GM23338 (cell line): Measurements from ENCODE around the gene SLC44A4. TPM values are rescaled to one million over a fixed set of nuclear protein-coding genes. Genes with fewer than 3 reads are reported as not detected.
A peak's percentile ranks its signal among the peaks of the same experiment; 100 is the strongest.
"Not testable (repeated sequence)": the region's sequence is repeated elsewhere in the genome, so short reads cannot be mapped to it uniquely, and the experiment has no call there.

ENCODE experiments used
- ATAC-seq: fragments of 200-7000 bp; cut with Tn5 transposase; 3 replicates; pipeline ENCODE4 v1.9.1; 2020
- DNase-seq: peaks from one replicate; pipeline ENCODE4 v3.0.0-alpha.2; 2015; ENCODE audit warnings: low spot score
- H2AFZ ChIP-seq: fragments of 200-600 bp; sonication (generic); 2 replicates; pipeline ENCODE4 v1.8.0; 2016; ENCODE audit warnings: antibody characterized with exemption, mild to moderate bottlenecking, moderate library complexity
- H3F3A ChIP-seq: fragments of 200-600 bp; sonication (generic); replicated peaks from 2 replicates; pipeline ENCODE4 v1.8.0; 2017; ENCODE audit warnings: antibody characterized with exemption, mixed run types, low read depth
- H3K27ac ChIP-seq: fragments of 200-600 bp; sonication (generic); 2 replicates; pipeline ENCODE4 v1.6.1; 2016; ENCODE audit warnings: low read depth
- H3K27me3 ChIP-seq: fragments of 200-600 bp; sonication (generic); 2 replicates; pipeline ENCODE4 v1.8.0; 2016; ENCODE audit warnings: mild to moderate bottlenecking, mixed run types, moderate library complexity; ENCODE audit not compliant: insufficient read depth
- H3K36me3 ChIP-seq: fragments of 200-600 bp; sonication (generic); 2 replicates; pipeline ENCODE4 v1.8.0; 2016; ENCODE audit warnings: mild to moderate bottlenecking; ENCODE audit not compliant: insufficient read depth
- H3K4me1 ChIP-seq: fragments of 200-600 bp; sonication (generic); 2 replicates; pipeline ENCODE4 v1.8.0; 2016; ENCODE audit warnings: mild to moderate bottlenecking, moderate library complexity; ENCODE audit not compliant: insufficient read depth
- H3K4me2 ChIP-seq: fragments of 200-600 bp; sonication (generic); 2 replicates; pipeline ENCODE4 v1.7.1; 2017; ENCODE audit warnings: mixed run types
- H3K4me3 ChIP-seq: fragments of 200-600 bp; sonication (generic); 2 replicates; pipeline ENCODE4 v1.6.1; 2016; ENCODE audit warnings: mixed run types
- H3K79me2 ChIP-seq: fragments of 200-600 bp; sonication (generic); replicated peaks from 2 replicates; pipeline ENCODE4 v1.8.0; 2017; ENCODE audit warnings: mild to moderate bottlenecking; ENCODE audit not compliant: insufficient read depth
- H3K9me2 ChIP-seq: fragments of 200-600 bp; sonication (generic); 2 replicates; pipeline ENCODE4 v1.8.0; 2017; ENCODE audit not compliant: insufficient read depth
- H4K20me1 ChIP-seq: fragments of 200-600 bp; sonication (generic); replicated peaks from 2 replicates; pipeline ENCODE4 v1.8.0; 2017; ENCODE audit warnings: mild to moderate bottlenecking; ENCODE audit not compliant: insufficient read depth
- H3K27ac Mint-ChIP-seq: 2 replicates; pipeline ENCODE4 v1.8.0; 2020; ENCODE audit warnings: inconsistent platforms, mild to moderate bottlenecking, moderate library complexity, mixed read lengths
- H3K27me3 Mint-ChIP-seq: 3 replicates; pipeline ENCODE4 v1.8.0; 2022; ENCODE audit warnings: low read depth, mild to moderate bottlenecking, moderate library complexity, mixed read lengths, inconsistent platforms; ENCODE audit not compliant: insufficient read depth, poor library complexity
- H3K36me3 Mint-ChIP-seq: 3 replicates; pipeline ENCODE4 v1.8.0; 2021; ENCODE audit warnings: low read depth, mild to moderate bottlenecking, inconsistent platforms, moderate library complexity, mixed read lengths
- H3K4me1 Mint-ChIP-seq: 3 replicates; pipeline ENCODE4 v1.8.0; 2020; ENCODE audit warnings: mild to moderate bottlenecking, inconsistent platforms, mixed read lengths
- H3K4me3 Mint-ChIP-seq: 3 replicates; pipeline ENCODE4 v1.8.0; 2021; ENCODE audit warnings: moderate library complexity, mild to moderate bottlenecking, inconsistent platforms, mixed read lengths
- H3K9me3 Mint-ChIP-seq: 3 replicates; pipeline ENCODE4 v1.8.0; 2020; ENCODE audit warnings: moderate library complexity, mild to moderate bottlenecking, inconsistent platforms, mixed read lengths
- CREB1 ChIP-seq: fragments of 250-450 bp; sonication (Bioruptor Pico); IDR thresholded peaks from 2 replicates; pipeline ENCODE4 v1.5.0; 2020; ENCODE audit warnings: low read depth, mild to moderate bottlenecking, moderate library complexity
- NANOG ChIP-seq: IDR thresholded peaks from 2 replicates; pipeline ENCODE4 v1.6.1; 2016; ENCODE audit warnings: antibody characterized with exemption, borderline replicate concordance
- POLR2AphosphoS5 ChIP-seq: IDR thresholded peaks from 2 replicates; pipeline ENCODE4 v1.6.1; 2016; ENCODE audit warnings: antibody characterized with exemption, low read depth
- ZNF331 ChIP-seq: fragments of 250-450 bp; sonication (Bioruptor Pico); IDR thresholded peaks from 2 replicates; pipeline ENCODE4 v1.5.0; 2020; ENCODE audit warnings: low read depth, mild to moderate bottlenecking, moderate library complexity
- polyA plus RNA-seq: library from polyadenylated mRNA; unstranded; fragments of >200 nt; fragmentation: Nextera tagmentation; extraction: Ambion mirVana; gene quantifications from 2 replicates; pipeline ENCODE4 v1.2.1, GENCODE V29; 2016
- total RNA-seq: library from RNA; depleted of rRNA; stranded (reverse); fragments of >200 nt; shearing (Covaris generic); gene quantifications from 2 replicates; pipeline ENCODE4 v1.2.3, GENCODE V29; 2014
- TF ChIP-seq, protein P1 (sequence below), 2 experiments: fragments of 200-600 bp in 1 of 2; sonication (generic) in 1 of 2; conservative IDR thresholded peaks; 2 replicates each; pipeline versions ENCODE4 v1.5.1 to v1.6.1; 2016 to 2017; ENCODE audit warnings: antibody characterized with exemption in 2 of 2, low read depth in 2 of 2, mild to moderate bottlenecking in 2 of 2, moderate library complexity in 1 of 2

Gene SLC44A4
- total and polyA plus RNA-seq, 2 experiments from 2014 or later, result 1.1 to 3.7 TPM

GRCh38 chr6:31825553-31825952, 53.2 kb downstream of the SLC44A4 start (continued):
- TF ChIP-seq, protein P1, sequence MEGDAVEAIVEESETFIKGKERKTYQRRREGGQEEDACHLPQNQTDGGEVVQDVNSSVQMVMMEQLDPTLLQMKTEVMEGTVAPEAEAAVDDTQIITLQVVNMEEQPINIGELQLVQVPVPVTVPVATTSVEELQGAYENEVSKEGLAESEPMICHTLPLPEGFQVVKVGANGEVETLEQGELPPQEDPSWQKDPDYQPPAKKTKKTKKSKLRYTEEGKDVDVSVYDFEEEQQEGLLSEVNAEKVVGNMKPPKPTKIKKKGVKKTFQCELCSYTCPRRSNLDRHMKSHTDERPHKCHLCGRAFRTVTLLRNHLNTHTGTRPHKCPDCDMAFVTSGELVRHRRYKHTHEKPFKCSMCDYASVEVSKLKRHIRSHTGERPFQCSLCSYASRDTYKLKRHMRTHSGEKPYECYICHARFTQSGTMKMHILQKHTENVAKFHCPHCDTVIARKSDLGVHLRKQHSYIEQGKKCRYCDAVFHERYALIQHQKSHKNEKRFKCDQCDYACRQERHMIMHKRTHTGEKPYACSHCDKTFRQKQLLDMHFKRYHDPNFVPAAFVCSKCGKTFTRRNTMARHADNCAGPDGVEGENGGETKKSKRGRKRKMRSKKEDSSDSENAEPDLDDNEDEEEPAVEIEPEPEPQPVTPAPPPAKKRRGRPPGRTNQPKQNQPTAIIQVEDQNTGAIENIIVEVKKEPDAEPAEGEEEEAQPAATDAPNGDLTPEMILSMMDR (conservative IDR thresholded peaks at IDR 0.05; ENCODE audit: low read depth in 2 of 2), result no peak
- no peak for TF ChIP-seq POLR2AphosphoS5
- TF ChIP-seq NANOG, result no peak
- no peak for TF ChIP-seq ZNF331 (CRISPR knock-in tag)

DNA sequence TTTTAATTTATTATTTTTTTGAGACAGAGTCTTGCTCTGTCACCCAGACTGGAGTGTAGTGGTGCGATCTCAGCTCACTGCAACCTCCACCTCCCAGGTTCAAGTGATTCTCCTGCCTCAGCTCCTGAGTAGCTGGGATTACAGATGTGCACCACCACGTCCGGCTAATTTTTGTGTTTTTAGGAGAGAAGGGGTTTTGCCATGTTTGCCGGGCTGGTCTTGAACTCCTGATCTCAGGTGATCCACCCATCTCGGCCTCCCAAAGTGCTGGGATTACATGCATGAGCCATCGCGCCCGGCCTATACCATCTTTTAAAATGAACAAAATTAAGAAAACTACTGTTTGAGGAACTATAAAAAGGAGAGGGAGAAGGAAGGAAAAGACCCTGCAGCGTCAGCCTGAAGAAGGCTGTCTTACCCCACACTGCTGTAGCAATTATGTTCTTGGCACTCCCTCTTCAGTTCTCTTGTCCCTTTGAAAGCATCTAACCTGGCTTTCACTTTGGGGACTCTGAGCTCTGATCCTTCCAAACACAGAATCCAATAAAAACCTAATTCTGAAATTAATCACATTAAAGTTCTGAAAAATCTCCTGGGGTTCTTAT, 55.1 kb downstream of the SLC44A4 start:
- H3K4me2 ChIP-seq, result peak overlapping the region; percentile 88; the same call in 1 of the 2 replicates
- DNase-seq, H4K20me1 ChIP-seq, H3K79me2 ChIP-seq, ATAC-seq, H2AFZ ChIP-seq, H3K9me3 Mint-ChIP-seq, H3K27ac ChIP-seq, H3K27me3 ChIP-seq, H3K36me3 Mint-ChIP-seq, H3K9me2 ChIP-seq, H3K4me3 ChIP-seq, H3K36me3 ChIP-seq: not testable (repeated sequence)
- Mint-ChIP-seq H3K4me1 (peaks cover 42% of the 10 kb centered on the region), H3K27me3 (peaks cover 16% of the 10 kb centered on the region), H3K27ac (peak overlapping the region; percentile 73), H3K4me3 (peak overlapping the region; percentile 27; the same call in 1 of the 3 replicates)
- H3F3A ChIP-seq, result peaks cover 21% of the 10 kb centered on the region
- TF ChIP-seq, protein P1 (conservative IDR thresholded peaks at IDR 0.05; ENCODE audit: low read depth in 2 of 2), result 0 out of 4 replicates have a peak, but pooled peaks of 1 of the 2 experiments have one; percentile 2
- H3K4me1 ChIP-seq, result peaks cover 54% of the 10 kb centered on the region

DNA sequence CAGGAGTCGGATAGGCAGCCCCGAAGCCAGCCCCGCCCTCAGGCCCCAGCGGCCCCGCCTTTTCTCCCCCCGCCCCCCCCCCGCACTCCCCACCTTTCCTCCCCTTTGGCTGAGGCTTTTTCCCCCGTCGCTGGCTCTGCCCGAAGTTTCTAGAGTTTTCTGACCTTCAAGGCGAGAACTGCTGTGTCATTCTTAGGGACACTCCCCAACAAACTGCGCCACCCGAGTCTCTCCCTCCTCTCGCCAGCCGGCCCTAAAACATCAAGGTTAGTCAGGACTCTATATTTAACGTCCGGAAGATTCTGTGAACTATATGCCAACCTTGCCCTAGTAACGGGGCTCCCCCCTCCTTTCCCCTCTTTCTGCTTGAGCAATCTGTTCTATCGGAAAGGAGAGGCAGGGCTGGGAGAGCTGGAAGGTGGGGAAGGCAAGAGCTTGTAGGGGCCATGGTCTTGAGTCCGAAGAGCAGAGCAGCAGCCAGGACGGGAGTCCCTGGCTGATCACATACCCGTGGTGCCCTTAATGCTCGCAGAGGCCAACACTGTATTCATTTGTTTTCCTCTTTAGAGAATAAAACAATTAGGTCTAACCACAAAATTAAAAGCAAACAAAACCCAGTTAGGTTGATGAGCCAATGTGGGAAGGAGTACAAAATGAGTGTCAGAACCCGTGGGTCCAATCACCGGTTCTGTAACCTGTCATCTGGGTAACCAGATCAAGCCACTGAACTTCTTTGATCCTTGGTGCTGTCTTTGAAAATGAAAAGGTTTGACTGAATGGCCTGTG, 56.6 kb downstream of the SLC44A4 start:
- H3K36me3 ChIP-seq, result no peaks in the 10 kb centered on the region
- peaks cover 65% of the 10 kb centered on the region for H3K4me1 ChIP-seq
- no peaks in the 10 kb centered on the region for H3K9me2 ChIP-seq
- Mint-ChIP-seq H3K27ac (peak overlapping the region; percentile 98), H3K9me3 (peaks cover 6% of the 10 kb centered on the region; the same call in 1 of the 3 replicates), H3K4me1 (peaks cover 54% of the 10 kb centered on the region), H3K36me3 (peaks cover 5% of the 10 kb centered on the region; the same call in 1 of the 3 replicates), H3K27me3 (peaks cover 21% of the 10 kb centered on the region), H3K4me3 (peak overlapping the region; percentile 84)
- H3K27ac ChIP-seq, result peak overlapping the region; percentile 89
- peak overlapping the region; percentile 88 for H3K4me2 ChIP-seq
- peaks cover 21% of the 10 kb centered on the region for H3F3A ChIP-seq
- H4K20me1 ChIP-seq, result peaks cover 9% of the 10 kb centered on the region; the same call in 1 of the 2 replicates
- H3K4me3 ChIP-seq, result peak overlapping the region; percentile 70
- DNase-seq (peak; percentile 82), ATAC-seq (peak; percentile 16)
- peaks cover 19% of the 10 kb centered on the region for H3K79me2 ChIP-seq
- TF ChIP-seq POLR2AphosphoS5, result peak; percentile 54
- TF ChIP-seq ZNF331 (CRISPR knock-in tag), result no peak
- TF ChIP-seq CREB1 (CRISPR knock-in tag), result no peak
- H3K27me3 ChIP-seq, result no peaks in the 10 kb centered on the region
- peak overlapping the region; percentile 92; the same call in 1 of the 2 replicates for H2AFZ ChIP-seq
